ENCODE results near the gene GPX7.

GPX7 gene

GRCh38 chr1:52636721-52637695, 34.8 kb downstream of the GPX7 start:
- no peak for DNase-seq
- Histone ChIP-seq H3K36me3 (replicated peaks) (no peaks in the 10 kb centered on the region), H3K27ac (no peak overlapping the region), H3K4me3 (ENCODE audit: low read depth, low read length) (no peak overlapping the region), H3K27me3 (replicated peaks) (peaks cover 18% of the 10 kb centered on the region)
- TF ChIP-seq CTCF (IDR thresholded peaks at IDR 0.05; ENCODE audit: low read depth, low read length, missing control alignments): no peak
- in situ Hi-C loops (cut with HindIII; ENCODE audit: low pct_ligation_motif_present, low sequenced_read_pairs): no loop called here

GRCh38 chr1:52637946-52638345, 35.8 kb downstream of the GPX7 start:
- in situ Hi-C loops (cut with HindIII; ENCODE audit: low pct_ligation_motif_present, low sequenced_read_pairs): no loop called here
- no peak overlapping the region for H3K27ac ChIP-seq
- no peak overlapping the region for H3K4me3 ChIP-seq (ENCODE audit: low read depth, low read length)
- DNase-seq: no peak
- H3K27me3 ChIP-seq (replicated peaks): peaks cover 10% of the 10 kb centered on the region
- no peak for TF ChIP-seq CTCF (IDR thresholded peaks at IDR 0.05; ENCODE audit: low read depth, low read length, missing control alignments)
- H3K36me3 ChIP-seq (replicated peaks): no peaks in the 10 kb centered on the region

GRCh38 chr1:52640697-52641096, 38.5 kb downstream of the GPX7 start:
- Histone ChIP-seq H3K4me3 (ENCODE audit: low read depth, low read length) (no peak overlapping the region), H3K36me3 (replicated peaks) (no peaks in the 10 kb centered on the region), H3K27ac (no peak overlapping the region), H3K27me3 (replicated peaks) (no peaks in the 10 kb centered on the region)
- in situ Hi-C loops (cut with HindIII; ENCODE audit: low pct_ligation_motif_present, low sequenced_read_pairs): no loop called here
- TF ChIP-seq CTCF (IDR thresholded peaks at IDR 0.05; ENCODE audit: low read depth, low read length, missing control alignments): no peak
- DNase-seq: no peak

GRCh38 chr1:52641307-52641706, 39.1 kb downstream of the GPX7 start:
- Histone ChIP-seq H3K27ac (no peak overlapping the region), H3K36me3 (replicated peaks) (no peaks in the 10 kb centered on the region), H3K4me3 (ENCODE audit: low read depth, low read length) (no peak overlapping the region), H3K27me3 (replicated peaks) (no peaks in the 10 kb centered on the region)
- DNase-seq: no peak
- TF ChIP-seq CTCF (IDR thresholded peaks at IDR 0.05; ENCODE audit: low read depth, low read length, missing control alignments): no peak
- in situ Hi-C loops (cut with HindIII; ENCODE audit: low pct_ligation_motif_present, low sequenced_read_pairs): no loop called here

- Histone ChIP-seq H3K36me3 (replicated peaks) (no peaks in the 10 kb centered on the region), H3K27me3 (replicated peaks) (no peaks in the 10 kb centered on the region), H3K4me3 (ENCODE audit: low read depth, low read length) (no peak overlapping the region), H3K27ac (no peak overlapping the region)
- no peak for TF ChIP-seq CTCF (IDR thresholded peaks at IDR 0.05; ENCODE audit: low read depth, low read length, missing control alignments)
- no peak for DNase-seq
- in situ Hi-C loops (cut with HindIII; ENCODE audit: low pct_ligation_motif_present, low sequenced_read_pairs): no loop called here
Observed at GRCh38 chr1:52645261-52645660, 43.1 kb downstream of the GPX7 start.
